Esophagus squamous epithelium (tissue), 5 donors: ENCODE results near the gene NISCH. TPM values are rescaled to one million over a fixed set of nuclear protein-coding genes. Genes with fewer than 3 reads are reported as not detected.

Experiments
- DNase-seq: peaks from one replicate; lab custom pipeline; 2025; lab: John Stamatoyannopoulos, UW
- H3K27ac ChIP-seq, 4 donors: fragments of 200-600 bp; sonication (generic); one replicate each; pipeline ENCODE4 v1.5.1; 2016 to 2019; ENCODE audit warnings: mild to moderate bottlenecking in 1 of 4
- H3K27me3 ChIP-seq, 4 donors: fragments of 200-600 bp; sonication (generic); 1 replicate in 3 of 4; 2 replicates in 1 of 4; pipeline versions ENCODE4 v1.5.1 to v1.6.0; 2017 to 2021; ENCODE audit warnings: antibody characterized with exemption in 1 of 4
- H3K36me3 ChIP-seq, 3 donors: fragments of 200-600 bp; sonication (generic); one replicate each; pipeline ENCODE4 v1.5.1; 2016 to 2019
- H3K4me1 ChIP-seq, 3 donors: fragments of 200-600 bp; sonication (generic); one replicate each; pipeline ENCODE4 v1.5.1; 2017 to 2019
- H3K4me3 ChIP-seq, 4 donors: fragments of 200-600 bp; sonication (generic); 1 replicate in 3 of 4; 2 replicates in 1 of 4; pipeline ENCODE4 v1.5.1; 2016 to 2019; ENCODE audit warnings: mild to moderate bottlenecking in 2 of 4, moderate library complexity in 1 of 4
- H3K9me3 ChIP-seq, 3 donors: fragments of 200-600 bp; sonication (generic); one replicate each; pipeline ENCODE4 v1.5.1; 2016 to 2019
- CTCF ChIP-seq, 6 experiments: fragments of 450-650 bp in 4 of 6; fragments of 200-600 bp in 2 of 6; sonication (generic) in 2 of 6; IDR thresholded peaks; one replicate each; pipeline ENCODE4 v1.5.1; 2016 to 2019; ENCODE audit warnings: antibody characterized with exemption in 6 of 6, mild to moderate bottlenecking in 4 of 6, moderate library complexity in 4 of 6
- POLR2A ChIP-seq, 4 donors: fragments of 450-650 bp; IDR thresholded peaks; one replicate each; pipeline ENCODE4 v1.6.1; 2017; ENCODE audit warnings: antibody characterized with exemption in 4 of 4, mild to moderate bottlenecking in 4 of 4, moderate library complexity in 3 of 4
- WGBS, 2 donors: methylation state at CpG; one replicate each; pipeline ENCODE4 v1.1.5; 2018; 5-methylcytosine and 5-hydroxymethylcytosine counted together
- intact Hi-C: fragments of 100-400 bp; cut with DNase I; formaldehyde crosslinking; loops from one replicate; pipeline ENCODE4 v1.15.0; 2022
- total RNA-seq, 4 donors: library from RNA; depleted of rRNA; stranded (reverse); fragments of >200 nt; gene quantifications; one replicate each; pipeline ENCODE4 v1.1.0, GENCODE V29; 2016
- donor health status: DM: yes; HTN: yes; CAD: no.

Gene NISCH
- total RNA-seq, 4 donors from 2014 or later, result 33.6 to 82.2 (median 40.6) TPM

GRCh38 chr3:52494445-52494844, 39.0 kb downstream of the NISCH start:
- H3K27me3 ChIP-seq, result no peaks in the 10 kb centered on the region
- peak overlapping the region in 3 of 4 donors; percentile 65 to 88 (median 80) for H3K27ac ChIP-seq
- 81 to 85% methylated on average over 3 to 4 of the region's 7 CpGs for WGBS, 2 donors
- no peak for TF ChIP-seq CTCF (IDR thresholded peaks at IDR 0.05)
- no peak for TF ChIP-seq POLR2A (IDR thresholded peaks at IDR 0.05)
- no peak for DNase-seq
- H3K36me3 ChIP-seq, result peaks cover 26 to 43% (median 37%) of the 10 kb centered on the region in 3 donors
- H3K4me1 ChIP-seq, result peaks cover 10 to 95% (median 45%) of the 10 kb centered on the region in 3 donors
- H3K9me3 ChIP-seq, result no peaks in the 10 kb centered on the region
- intact Hi-C loops, result no loop called here
- peak overlapping the region in 1 of 4 donors; percentile 63 for H3K4me3 ChIP-seq

GRCh38 chr3:52494886-52495495, 39.6 kb downstream of the NISCH start, which contains the start of gene STAB1:
STAB1 (plus strand) TSS chr3:52495338; CDS start chr3:52495414, 76 bp downstream.
- Histone ChIP-seq H3K27me3 (no peaks in the 10 kb centered on the region), H3K36me3 (peaks cover 20 to 38% (median 32%) of the 10 kb centered on the region in 3 donors), H3K27ac (peak within 1 kb of the TSS; percentile 45 to 88 (median 72)), H3K4me1 (peaks cover 10 to 90% (median 40%) of the 10 kb centered on the region in 3 donors), H3K4me3 (peak within 1 kb of the TSS in 3 of 4 donors; percentile 30 to 63 (median 42)), H3K9me3 (no peaks in the 10 kb centered on the region)
- WGBS, 2 donors, result 31 to 75% methylated on average over 5 to 7 of the region's 25 CpGs
- TF ChIP-seq CTCF (IDR thresholded peaks at IDR 0.05) (no peak), POLR2A (IDR thresholded peaks at IDR 0.05) (no peak)
- no peak for DNase-seq
- intact Hi-C loops, result no loop called here

GRCh38 chr3:52495777-52496602, 40.6 kb downstream of the NISCH start:
- intact Hi-C loops, result no loop called here
- peaks cover 10 to 80% (median 32%) of the 10 kb centered on the region in 3 donors for H3K4me1 ChIP-seq

GRCh38 chr3:52498137-52499054, 43.0 kb downstream of the NISCH start:
- Histone ChIP-seq H3K4me3 (no peak overlapping the region), H3K9me3 (no peaks in the 10 kb centered on the region), H3K27ac (peak overlapping the region in 2 of 4 donors; percentile 43 to 74), H3K36me3 (peaks cover 0 to 4% (median 0%) of the 10 kb centered on the region in 3 donors), H3K27me3 (no peaks in the 10 kb centered on the region), H3K4me1 (peaks cover 10 to 56% (median 26%) of the 10 kb centered on the region in 3 donors)
- no peak for DNase-seq
- intact Hi-C loops, result no loop called here
- TF ChIP-seq POLR2A (IDR thresholded peaks at IDR 0.05), result peak in 1 of 4 donors; percentile 7
- TF ChIP-seq CTCF (IDR thresholded peaks at IDR 0.05), result no peak
- 59 to 76% methylated on average over 12 to 14 of the region's 24 CpGs for WGBS, 2 donors

More at GRCh38 chr3:52495777-52496602, 40.6 kb downstream of the NISCH start:
- 52 to 58% methylated on average over 2 to 4 of the region's 16 CpGs for WGBS, 2 donors
- H3K9me3 ChIP-seq, result no peaks in the 10 kb centered on the region
- H3K4me3 ChIP-seq, result peak overlapping the region in 3 of 4 donors; percentile 30 to 63 (median 42)
- peaks cover 13 to 28% (median 22%) of the 10 kb centered on the region in 3 donors for H3K36me3 ChIP-seq
- H3K27me3 ChIP-seq, result no peaks in the 10 kb centered on the region
- H3K27ac ChIP-seq, result peak overlapping the region; percentile 45 to 88 (median 72)
- no peak for TF ChIP-seq CTCF (IDR thresholded peaks at IDR 0.05)
- no peak for TF ChIP-seq POLR2A (IDR thresholded peaks at IDR 0.05)
- DNase-seq, result no peak
